Endothelial cell of umbilical vein (primary cell): ENCODE data around the gene ELOB. TPM values are rescaled to one million over a fixed set of nuclear protein-coding genes. Genes with fewer than 3 reads are reported as not detected.

ENCODE experiments used
- BruUV-seq: library from RNA; stranded (reverse); fragments of 400-500 nt; replicated peaks from 2 replicates; lab custom pipeline; 2021; lab: Mats Ljungman, UMichigan
- CTCF ChIA-PET: fragments of 300-600, 350-600 bp; sonication (Branson Sonifier 250); formaldehyde crosslinking; loops from one replicate; lab custom pipeline; 2021; ENCODE audit warnings: antibody characterized with exemption, inconsistent platforms; lab: Charles Lee
- POLR2A ChIA-PET: fragments of 300-600, 350-600 bp; sonication (Branson Sonifier 250); formaldehyde crosslinking; loops from one replicate; lab custom pipeline; 2021; ENCODE audit warnings: antibody characterized with exemption, inconsistent platforms; lab: Charles Lee
- DNase-seq: peaks from one replicate; pipeline ENCODE4 v3.0.0-alpha.2; 2011; ENCODE audit warnings: low read depth, low spot score
- FAIRE-seq: peaks from 2 replicates; lab custom pipeline; 2011; peaks lifted over from hg19 to GRCh38; lab: Jason Lieb, UNC
- H2AFZ ChIP-seq: 2 replicates; pipeline ENCODE4 v1.6.0; 2012; ENCODE audit warnings: low read depth, low read length, control low read depth, inconsistent platforms
- H3K27ac ChIP-seq: 2 replicates; pipeline ENCODE4 v1.5.1; 2011; ENCODE audit warnings: low read depth, mild to moderate bottlenecking, control low read depth, low read length, moderate library complexity; ENCODE audit not compliant: insufficient read depth
- H3K27me3 ChIP-seq, 2 experiments: 2 replicates each; pipeline versions ENCODE4 v1.6.0 to v1.6.1; 2011; ENCODE audit warnings: low read length in 2 of 2, mixed read lengths in 1 of 2; ENCODE audit not compliant: control insufficient read depth in 2 of 2, insufficient read depth in 2 of 2
- H3K36me3 ChIP-seq, 2 experiments: 2 replicates in 1 of 2; 3 replicates in 1 of 2; pipeline ENCODE4 v1.5.1; 2011; ENCODE audit warnings: low read length in 2 of 2, mild to moderate bottlenecking in 1 of 2, moderate library complexity in 1 of 2; ENCODE audit not compliant: control insufficient read depth in 2 of 2, insufficient read depth in 2 of 2; ENCODE audit errors: extremely low read depth in 1 of 2
- H3K4me1 ChIP-seq: 3 replicates; pipeline ENCODE4 v1.5.1; 2011; ENCODE audit warnings: mild to moderate bottlenecking, low read length; ENCODE audit not compliant: control insufficient read depth, insufficient read depth; ENCODE audit errors: extremely low read depth
- H3K4me2 ChIP-seq: 2 replicates; pipeline ENCODE4 v1.6.1; 2011; ENCODE audit warnings: low read length, control low read depth, mixed read lengths; ENCODE audit not compliant: insufficient read depth
- H3K4me3 ChIP-seq, 3 experiments: fragments of 200-600 bp in 1 of 3; sonication (generic), shearing (Covaris generic) in 1 of 3; replicated peaks in 1 of 3; 2 replicates each; pipeline ENCODE4 v1.5.1; 2011 to 2016; ENCODE audit warnings: control low read depth in 3 of 3, low read length in 3 of 3, mild to moderate bottlenecking in 2 of 3, inconsistent platforms in 1 of 3, low read depth in 1 of 3, moderate library complexity in 1 of 3; ENCODE audit not compliant: insufficient read depth in 1 of 3
- H3K79me2 ChIP-seq: 2 replicates; pipeline ENCODE4 v1.6.0; 2012; ENCODE audit warnings: low read length, inconsistent platforms; ENCODE audit not compliant: control insufficient read depth, insufficient read depth
- H3K9ac ChIP-seq: replicated peaks from 2 replicates; pipeline ENCODE3; 2011; ENCODE audit warnings: low read length, control low read depth; ENCODE audit not compliant: insufficient read depth; ENCODE audit errors: extremely low read depth
- H3K9me1 ChIP-seq: replicated peaks from 3 replicates; pipeline ENCODE4 v1.6.0; 2011; ENCODE audit warnings: mild to moderate bottlenecking, low read length; ENCODE audit not compliant: control insufficient read depth, insufficient read depth; ENCODE audit errors: extremely low read depth
- H3K9me3 ChIP-seq: replicated peaks from 2 replicates; pipeline ENCODE4 v1.5.1; 2012; ENCODE audit warnings: low read length, inconsistent platforms; ENCODE audit not compliant: control insufficient read depth, insufficient read depth
- H4K20me1 ChIP-seq: replicated peaks from 2 replicates; pipeline ENCODE3; 2011; ENCODE audit warnings: mild to moderate bottlenecking, low read length; ENCODE audit not compliant: control insufficient read depth, insufficient read depth; ENCODE audit errors: extremely low read depth
- FOS ChIP-seq: IDR thresholded peaks from 2 replicates; pipeline ENCODE4 v1.6.1; 2011; ENCODE audit warnings: mild to moderate bottlenecking, low read length, moderate library complexity, borderline replicate concordance; ENCODE audit not compliant: insufficient read depth
- JUN ChIP-seq: IDR thresholded peaks from 2 replicates; pipeline ENCODE4 v1.6.1; 2011; ENCODE audit warnings: borderline replicate concordance, low read depth; ENCODE audit not compliant: insufficient read length, insufficient read depth
- MAX ChIP-seq: IDR thresholded peaks from 2 replicates; pipeline ENCODE4 v1.6.1; 2011; ENCODE audit not compliant: insufficient read depth, insufficient read length
- MYC ChIP-seq: IDR thresholded peaks from one replicate; pipeline ENCODE4 v1.6.1; 2011; ENCODE audit warnings: mild to moderate bottlenecking, low read depth, low read length
- POLR2A ChIP-seq: IDR thresholded peaks from 2 replicates; pipeline ENCODE4 v1.6.1; 2012; ENCODE audit warnings: low read depth, mild to moderate bottlenecking, control low read depth, low read length
- POLR2AphosphoS5 ChIP-seq: IDR thresholded peaks from 2 replicates; pipeline ENCODE4 v1.6.1; 2012; ENCODE audit warnings: low read depth, mild to moderate bottlenecking, control low read depth, low read length, moderate library complexity; ENCODE audit not compliant: insufficient read depth
- dilution Hi-C: fragments of 300-500 bp; cut with MboI; formaldehyde crosslinking; loops from one replicate; pipeline ENCODE4 v1.15.0; 2019; ENCODE audit warnings: low sequenced_read_pairs; ENCODE audit not compliant: extremely low pct_ligation_motif_present
- intact Hi-C: fragments of 100-400 bp; cut with micrococcal nuclease; formaldehyde crosslinking; loops from one replicate; pipeline ENCODE4 v1.10.0; 2022
- polyA plus RNA-seq, 4 experiments: library from polyadenylated mRNA; depleted of rRNA in 3 of 4; stranded (reverse) in 3 of 4; unstranded in 1 of 4; fragments of >200 nt; gene quantifications; 2 replicates each; pipeline versions ENCODE4 v1.2.1 to v1.2.3, GENCODE V29; 2011 to 2012; ENCODE audit warnings: missing spikeins in 1 of 4
- total RNA-seq: library from RNA; stranded (reverse); gene quantifications from 2 replicates; pipeline ENCODE4 v1.2.3, GENCODE V29; 2021
- TF ChIP-seq, protein P1 (sequence below), 2 donors: IDR thresholded peaks; 1 replicate in 1 of 2; 2 replicates in 1 of 2; pipeline ENCODE4 v1.5.1; 2011; ENCODE audit warnings: low read length in 2 of 2, mild to moderate bottlenecking in 2 of 2, moderate library complexity in 2 of 2, control low read depth in 1 of 2, inconsistent platforms in 1 of 2, low read depth in 1 of 2; ENCODE audit not compliant: insufficient read depth in 1 of 2; ENCODE audit errors: extremely low read depth in 1 of 2

Gene ELOB
- total and polyA plus RNA-seq, 2 donors (not counting 3 experiments of a cell fraction or from before 2014, with no cell fraction given) = 251 to 848 TPM

DNA sequence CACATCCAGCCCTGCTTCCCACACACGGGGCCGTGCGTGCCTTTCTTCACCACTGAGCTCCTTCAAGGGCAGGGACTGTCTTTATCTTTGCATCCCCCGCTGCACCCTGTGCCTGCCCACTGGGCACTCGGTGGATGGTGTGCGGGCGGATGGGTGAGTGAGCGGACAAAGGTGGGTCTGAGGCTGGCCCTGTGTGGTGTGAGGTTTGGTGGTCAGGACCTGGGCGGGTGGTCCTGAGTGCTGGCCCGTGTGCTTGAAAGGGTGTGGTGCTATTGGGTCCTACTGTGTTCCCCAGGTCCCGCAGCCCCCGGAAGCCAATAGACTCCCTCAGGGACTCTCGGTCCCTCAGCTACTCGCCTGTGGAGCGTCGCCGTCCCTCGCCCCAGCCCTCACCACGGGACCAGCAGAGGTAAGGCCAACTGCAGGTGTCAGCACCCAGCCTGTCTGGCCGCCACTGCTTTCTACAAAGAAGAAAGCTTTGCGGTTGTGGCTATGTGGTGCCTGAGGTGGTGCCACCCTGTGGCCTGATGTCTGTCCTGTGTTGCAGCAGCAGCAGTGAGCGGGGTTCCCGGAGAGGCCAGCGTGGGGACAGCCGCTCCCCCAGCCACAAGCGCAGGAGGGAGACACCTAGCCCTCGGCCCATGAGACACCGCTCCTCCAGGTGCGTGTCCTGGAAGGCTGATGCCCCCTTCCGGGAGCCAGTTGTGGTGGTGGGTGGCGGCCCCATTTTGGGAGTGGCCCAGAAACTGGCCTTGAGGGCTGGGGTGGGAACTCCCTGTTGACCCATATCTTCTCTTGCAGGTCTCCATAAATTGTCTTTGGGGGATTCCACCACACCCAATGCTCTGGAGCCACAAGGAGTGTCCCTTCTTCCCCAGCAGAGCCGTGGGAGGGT is 6.8 kb downstream of the ELOB start:
- Histone ChIP-seq H3K79me2 (peaks cover 33% of the 10 kb centered on the region), H3K9me1 (no peaks in the 10 kb centered on the region), H3K9me3 (no peaks in the 10 kb centered on the region), H3K27ac (no peak overlapping the region), H3K27me3 (no peaks in the 10 kb centered on the region), H3K9ac (no peak overlapping the region), H3K4me2 (no peak overlapping the region), H3K4me1 (no peaks in the 10 kb centered on the region), H4K20me1 (no peaks in the 10 kb centered on the region), H3K4me3 (no peak overlapping the region), H2AFZ (no peak overlapping the region), H3K36me3 (peaks cover 33 to 71% of the 10 kb centered on the region in 2 experiments)
- dilution Hi-C loops (no loop called here), intact Hi-C loops (loop anchor here (10.0 kb wide), 1 partner anchor 64 kb away; the partner anchor contains the start of gene ZG16B)
- no TSS peak for BruUV-seq
- no peak for TF ChIP-seq FOS
- no peak for TF ChIP-seq POLR2A
- TF ChIP-seq MAX = no peak
- TF ChIP-seq MYC = no peak
- peak; percentile 16 for TF ChIP-seq POLR2AphosphoS5
- TF ChIP-seq, protein P1, sequence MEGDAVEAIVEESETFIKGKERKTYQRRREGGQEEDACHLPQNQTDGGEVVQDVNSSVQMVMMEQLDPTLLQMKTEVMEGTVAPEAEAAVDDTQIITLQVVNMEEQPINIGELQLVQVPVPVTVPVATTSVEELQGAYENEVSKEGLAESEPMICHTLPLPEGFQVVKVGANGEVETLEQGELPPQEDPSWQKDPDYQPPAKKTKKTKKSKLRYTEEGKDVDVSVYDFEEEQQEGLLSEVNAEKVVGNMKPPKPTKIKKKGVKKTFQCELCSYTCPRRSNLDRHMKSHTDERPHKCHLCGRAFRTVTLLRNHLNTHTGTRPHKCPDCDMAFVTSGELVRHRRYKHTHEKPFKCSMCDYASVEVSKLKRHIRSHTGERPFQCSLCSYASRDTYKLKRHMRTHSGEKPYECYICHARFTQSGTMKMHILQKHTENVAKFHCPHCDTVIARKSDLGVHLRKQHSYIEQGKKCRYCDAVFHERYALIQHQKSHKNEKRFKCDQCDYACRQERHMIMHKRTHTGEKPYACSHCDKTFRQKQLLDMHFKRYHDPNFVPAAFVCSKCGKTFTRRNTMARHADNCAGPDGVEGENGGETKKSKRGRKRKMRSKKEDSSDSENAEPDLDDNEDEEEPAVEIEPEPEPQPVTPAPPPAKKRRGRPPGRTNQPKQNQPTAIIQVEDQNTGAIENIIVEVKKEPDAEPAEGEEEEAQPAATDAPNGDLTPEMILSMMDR (IDR thresholded peaks at IDR 0.05; ENCODE audit: extremely low read depth in 1 of 2, insufficient read depth in 1 of 2, low read depth in 1 of 2, low read length in 2 of 2) = no peak
- TF ChIP-seq JUN = no peak
- POLR2A ChIA-PET = no interaction called here
- CTCF ChIA-PET = no interaction called here
- FAIRE-seq (no peak), DNase-seq (no peak)
